ENCODE measurements around the gene TRAPPC8. TPM values are rescaled to one million over a fixed set of nuclear protein-coding genes. Genes with fewer than 3 reads are reported as not detected.
A peak's percentile ranks its signal among the peaks of the same experiment; 100 is the strongest.
"Not testable (repeated sequence)": the region's sequence is repeated elsewhere in the genome, so short reads cannot be mapped to it uniquely, and the experiment has no call there.

TRAPPC8 gene
- total and polyA plus RNA-seq, 12 donors, result 13.6 to 39.1 (median 31.5) TPM

- Histone ChIP-seq H3K9me3 (no peaks in the 10 kb centered on the region), H3K27me3 (no peaks in the 10 kb centered on the region), H3K36me3 (peaks cover 0 to 71% (median 14%) of the 10 kb centered on the region in 9 donors), H3K4me1 (peaks cover 0 to 22% (median 8%) of the 10 kb centered on the region in 9 donors), H3K4me3 (no peak overlapping the region), H3K27ac (no peak overlapping the region)
- TF ChIP-seq CTCF (IDR thresholded peaks at IDR 0.05), result no peak
- intact Hi-C loops (cut with DNase I), result no loop called here
- no peak for DNase-seq
- peak in 2 of 8 donors; percentile 56 to 68 for ATAC-seq
- WGBS, 2 donors, result 53 to 57% methylated on average over 6 of the region's 6 CpGs
Observed at GRCh38 chr18:31931163-31931885, 11.6 kb downstream of the TRAPPC8 start.

GRCh38 chr18:31929273-31929672 is 13.7 kb downstream of the TRAPPC8 start:
- Histone ChIP-seq H3K4me3 (no peak overlapping the region), H3K27me3 (no peaks in the 10 kb centered on the region), H3K27ac (no peak overlapping the region), H3K9me3 (no peaks in the 10 kb centered on the region), H3K36me3 (peaks cover 0 to 77% (median 17%) of the 10 kb centered on the region in 9 donors), H3K4me1 (peaks cover 0 to 22% (median 8%) of the 10 kb centered on the region in 9 donors)
- intact Hi-C loops (cut with DNase I), result no loop called here
- ATAC-seq (no peak), DNase-seq (no peak)
- TF ChIP-seq CTCF (IDR thresholded peaks at IDR 0.05), result no peak

- H3K27me3 ChIP-seq; H3K9me3 ChIP-seq; H3K27ac ChIP-seq; DNase-seq; intact Hi-C loops (cut with DNase I); H3K4me3 ChIP-seq; ATAC-seq: not testable (repeated sequence)
- WGBS, 2 donors, result 98 to 99% methylated on average over 5 of the region's 5 CpGs
- Histone ChIP-seq H3K4me1 (peaks cover 0 to 17% (median 8%) of the 10 kb centered on the region in 9 donors), H3K36me3 (peaks cover 0 to 92% (median 32%) of the 10 kb centered on the region in 9 donors)
Observed at GRCh38 chr18:31926988-31927387, 15.9 kb downstream of the TRAPPC8 start.

GRCh38 chr18:31920277-31920676 is 22.7 kb downstream of the TRAPPC8 start:
- no peaks in the 10 kb centered on the region for H3K9me3 ChIP-seq
- H3K4me3 ChIP-seq, result no peak overlapping the region
- no peak for ATAC-seq
- no peak for TF ChIP-seq CTCF (IDR thresholded peaks at IDR 0.05)
- H3K27ac ChIP-seq, result no peak overlapping the region
- H3K36me3 ChIP-seq, result peaks cover 0 to 99% (median 20%) of the 10 kb centered on the region in 9 donors
- H3K27me3 ChIP-seq, result no peaks in the 10 kb centered on the region
- no peak for DNase-seq
- intact Hi-C loops (cut with DNase I), result no loop called here
- WGBS, 2 donors, result 92 to 97% methylated on average over 3 of the region's 3 CpGs
- no peaks in the 10 kb centered on the region for H3K4me1 ChIP-seq

- DNase-seq; H3K27me3 ChIP-seq; ATAC-seq; H3K4me3 ChIP-seq; H3K9me3 ChIP-seq; H3K4me1 ChIP-seq; H3K27ac ChIP-seq; intact Hi-C loops (cut with DNase I): not testable (repeated sequence)
- 97% methylated on average over 5 of the region's 5 CpGs for WGBS, 2 donors
- peaks cover 0 to 96% (median 20%) of the 10 kb centered on the region in 9 donors for H3K36me3 ChIP-seq
Observed at GRCh38 chr18:31919366-31919765, 23.6 kb downstream of the TRAPPC8 start.

All from heart right ventricle (tissue), 16 donors.